NCI-H187 (cell line): ENCODE measurements around the gene POLRMT.
A peak's percentile ranks its signal among the peaks of the same experiment; 100 is the strongest.

ENCODE experiments used
- DNase-seq, 2 experiments: peaks; one replicate each; lab custom pipeline; 2025; lab: John Stamatoyannopoulos, UW

The POLRMT gene

DNA sequence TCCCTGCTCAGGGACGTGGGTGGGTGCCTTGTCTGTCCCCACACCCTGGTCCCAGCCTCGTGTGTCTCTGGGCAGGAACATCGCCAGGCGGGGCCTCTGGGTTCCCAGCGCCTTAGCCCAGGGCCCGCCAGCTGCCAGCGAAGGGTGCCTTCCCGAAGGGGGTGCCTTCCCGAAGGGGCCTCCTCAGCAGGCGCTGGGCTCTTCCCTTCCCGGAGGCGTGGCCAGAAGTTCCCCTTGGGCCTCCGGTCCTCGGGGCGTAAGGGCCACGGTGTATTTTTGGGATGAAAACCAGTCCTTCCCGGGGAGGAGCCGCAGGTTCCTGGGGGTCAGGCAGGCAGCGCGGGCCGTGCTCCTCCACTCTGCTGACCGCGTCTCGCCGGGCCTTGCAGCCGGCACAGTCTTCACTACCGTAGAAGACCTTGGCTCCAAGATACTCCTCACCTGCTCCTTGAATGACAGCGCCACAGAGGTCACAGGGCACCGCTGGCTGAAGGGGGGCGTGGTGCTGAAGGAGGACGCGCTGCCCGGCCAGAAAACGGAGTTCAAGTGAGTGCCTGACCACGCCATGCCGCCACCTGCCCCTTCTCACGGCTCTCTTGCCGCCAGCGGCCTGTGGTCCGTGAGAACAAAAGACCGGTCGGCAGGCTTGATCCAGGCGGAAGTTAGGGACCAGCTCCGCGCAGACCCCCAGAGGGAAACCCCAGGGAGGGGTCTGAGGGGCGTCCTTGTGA lies 54.1 kb downstream of the POLRMT start:
- DNase-seq, result no peak

- no peak for DNase-seq
Measured at GRCh38 chr19:577439-578392, 55.6 kb downstream of the POLRMT start.

- no peak for DNase-seq
Measured at GRCh38 chr19:576768-577438, 56.4 kb downstream of the POLRMT start.

GRCh38 chr19:575527-576506 lies 57.5 kb downstream of the POLRMT start:
- DNase-seq, result no peak

DNA sequence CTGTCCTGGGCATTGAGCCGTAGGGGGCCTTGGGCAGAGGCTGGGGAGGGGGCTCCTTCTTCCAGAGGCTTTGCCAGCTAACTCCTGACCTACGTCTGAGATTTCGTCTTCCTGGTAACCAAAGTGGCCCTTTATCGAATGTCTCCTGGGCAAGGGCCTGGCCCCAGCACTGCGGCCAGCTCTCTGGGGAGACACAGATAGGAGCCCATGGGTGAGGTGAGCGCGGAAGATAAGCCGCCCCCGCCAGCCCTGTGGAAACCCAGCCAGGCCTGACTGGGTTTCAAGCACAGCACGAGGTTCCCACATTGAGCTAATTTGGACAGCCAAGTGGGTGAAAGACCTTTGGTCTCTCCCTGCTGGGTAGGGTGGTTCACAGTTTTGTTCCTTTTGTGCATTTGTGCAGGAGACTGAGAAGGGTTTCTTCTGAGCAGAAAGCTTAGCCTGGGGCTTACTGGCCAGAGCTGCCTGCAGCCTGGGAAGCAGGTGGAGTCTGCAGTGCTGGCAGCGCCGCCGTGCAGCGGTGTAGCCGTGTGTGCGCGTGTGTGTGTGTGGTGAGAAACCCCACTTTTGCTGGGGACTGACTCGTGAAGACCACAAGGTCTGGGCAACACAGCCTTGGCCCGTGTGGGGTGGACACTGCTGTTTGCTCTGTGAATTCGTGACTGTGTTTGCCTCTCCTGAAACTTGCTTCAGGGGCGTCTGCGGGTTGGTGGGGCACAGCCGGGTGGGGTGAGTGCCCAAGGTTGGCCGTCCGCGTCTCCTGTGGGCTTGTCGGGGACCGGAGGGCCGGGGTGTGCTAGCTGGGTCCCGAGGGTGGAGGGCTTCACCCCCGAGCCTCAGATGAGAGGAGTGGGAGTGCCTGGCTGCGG lies 58.4 kb downstream of the POLRMT start:
- no peak for DNase-seq

DNA sequence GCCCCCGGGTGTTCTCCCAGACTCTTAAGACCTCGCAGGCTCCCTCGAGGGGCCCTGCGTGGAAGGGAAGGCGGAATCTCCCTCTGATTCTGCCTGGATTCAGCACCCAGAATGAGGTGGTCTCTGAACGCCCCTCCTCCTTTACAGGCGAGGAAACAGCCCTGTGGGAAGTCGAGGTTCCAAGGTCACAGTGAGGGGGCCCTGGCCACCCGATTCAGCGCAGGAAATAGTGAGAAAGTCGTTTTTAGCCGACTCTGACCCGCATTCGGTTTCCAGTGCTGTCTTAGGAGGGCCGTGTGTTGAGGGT lies 59.9 kb downstream of the POLRMT start:
- DNase-seq, result no peak

GRCh38 chr19:572743-573518 lies 60.4 kb downstream of the POLRMT start:
- DNase-seq, result no peak

DNA sequence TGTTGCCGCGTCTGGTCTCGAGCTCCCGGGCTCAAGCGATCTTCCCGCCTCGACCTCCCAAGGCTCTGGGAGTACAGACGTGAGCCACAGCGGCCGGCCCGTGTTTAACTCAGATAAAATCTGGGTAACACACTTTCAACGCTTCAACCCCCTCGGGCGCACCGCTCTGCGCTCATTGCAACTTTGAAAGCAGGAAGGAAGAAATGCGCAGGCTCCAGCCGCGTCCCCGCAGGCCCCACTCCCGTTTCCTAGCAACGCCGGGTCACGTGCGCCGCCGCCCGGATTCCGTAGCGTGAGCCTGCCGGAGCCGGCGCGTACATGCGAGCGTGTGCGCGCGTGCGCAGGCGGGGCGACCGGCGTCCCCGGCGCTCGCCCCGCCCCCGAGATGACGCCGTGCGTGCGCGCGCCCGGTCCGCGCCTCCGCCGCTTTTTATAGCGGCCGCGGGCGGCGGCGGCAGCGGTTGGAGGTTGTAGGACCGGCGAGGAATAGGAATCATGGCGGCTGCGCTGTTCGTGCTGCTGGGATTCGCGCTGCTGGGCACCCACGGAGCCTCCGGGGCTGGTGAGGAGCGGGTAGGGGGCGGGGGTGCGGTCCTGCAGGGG lies 61.1 kb downstream of the POLRMT start, which contains the start of gene BSG:
TSS of gene BSG (plus strand) at position 457 of the 603 bp plus-strand sequence. CDS start at position 496, 39 bp downstream.
- peak; percentile 92 to 98 for DNase-seq

DNA sequence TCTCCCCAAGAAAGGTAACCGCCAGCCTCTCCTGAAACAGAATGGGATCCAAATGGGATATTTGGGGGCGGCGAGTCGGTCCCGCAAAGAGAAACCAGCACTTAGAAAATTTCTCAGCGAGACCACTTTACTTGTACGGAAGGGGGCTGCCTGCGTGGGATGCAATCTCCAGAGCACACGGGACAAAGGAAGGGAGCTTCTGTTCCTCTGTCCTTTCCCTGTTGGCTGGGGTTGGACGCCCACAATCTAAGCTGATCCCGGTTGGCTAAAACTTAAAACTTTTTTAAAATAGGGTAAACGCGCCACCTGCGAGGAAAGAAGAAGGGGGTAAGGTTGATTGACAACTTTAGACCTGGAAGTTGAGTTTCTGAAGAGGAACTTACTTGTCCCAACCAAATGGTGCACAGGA lies 61.8 kb downstream of the POLRMT start:
- no peak for DNase-seq

- DNase-seq, result peak in 1 of 2 experiments; percentile 42
Measured at GRCh38 chr19:570937-571565, 62.3 kb downstream of the POLRMT start.

DNA sequence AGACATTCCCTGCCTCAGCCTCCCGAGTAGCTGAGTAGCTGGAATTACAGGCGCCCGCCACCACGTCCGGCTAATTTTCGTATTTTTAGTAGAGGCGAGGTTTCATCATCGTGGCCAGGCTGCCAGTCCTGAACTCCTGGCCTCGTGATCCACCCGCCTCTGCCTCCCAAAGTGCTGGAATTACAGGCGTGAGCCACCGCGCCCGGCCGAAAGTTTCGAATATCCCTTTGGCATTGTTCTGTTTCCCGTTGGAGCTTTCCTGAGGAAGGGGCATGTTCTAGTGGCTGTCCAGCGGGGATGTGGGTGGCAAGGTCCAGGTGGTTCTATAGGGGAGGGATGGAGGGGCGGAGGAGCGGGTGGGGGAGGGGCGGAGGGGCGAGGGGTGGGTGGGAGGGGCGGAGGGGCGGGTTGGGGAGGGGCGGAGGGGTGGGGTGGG lies 63.1 kb downstream of the POLRMT start:
- no peak for DNase-seq

- no peak for DNase-seq
Measured at GRCh38 chr19:567296-567900, 65.9 kb downstream of the POLRMT start.
